Upper lobe of left lung (tissue), 4 donors: ENCODE measurements around the gene AMY1A.
"Not testable (repeated sequence)": the region's sequence is repeated elsewhere in the genome, so short reads cannot be mapped to it uniquely, and the experiment has no call there.

Experiments used
- CTCF ChIP-seq, 6 experiments: fragments of 450-650 bp in 4 of 6; fragments of 200-600 bp in 2 of 6; sonication (generic) in 2 of 6; IDR thresholded peaks; one replicate each; pipeline ENCODE4 v1.5.1; 2016 to 2019; ENCODE audit warnings: antibody characterized with exemption in 6 of 6
- POLR2A ChIP-seq, 4 donors: fragments of 450-650 bp; IDR thresholded peaks; one replicate each; pipeline ENCODE4 v1.5.1; 2016 to 2017; ENCODE audit warnings: antibody characterized with exemption in 4 of 4, mild to moderate bottlenecking in 2 of 4

GRCh38 chr1:103697430-103697829, 41.9 kb downstream of the AMY1A start:
- TF ChIP-seq POLR2A, CTCF (IDR thresholded peaks at IDR 0.05): not testable (repeated sequence)
